Sigmoid colon (tissue), 7 donors: Measurements from ENCODE around the gene SLC8B1. TPM values are rescaled to one million over a fixed set of nuclear protein-coding genes. Genes with fewer than 3 reads are reported as not detected.

ENCODE experiments used
- DNase-seq: peaks from one replicate; pipeline ENCODE4 v3.0.0-alpha.2; 2019
- H3K27ac ChIP-seq, 4 donors: fragments of 200-600 bp; sonication (generic); one replicate each; pipeline ENCODE4 v1.5.1; 2016 to 2019; ENCODE audit warnings: mild to moderate bottlenecking in 1 of 4
- H3K27me3 ChIP-seq, 3 donors: fragments of 200-600 bp; sonication (generic); one replicate each; pipeline ENCODE4 v1.5.1; 2019; ENCODE audit warnings: mild to moderate bottlenecking in 1 of 3
- H3K36me3 ChIP-seq, 4 donors: fragments of 200-600 bp; sonication (generic); one replicate each; pipeline ENCODE4 v1.5.1; 2016 to 2019
- H3K4me1 ChIP-seq, 4 donors: fragments of 200-600 bp; sonication (generic); one replicate each; pipeline ENCODE4 v1.5.1; 2017 to 2019
- H3K4me3 ChIP-seq, 4 donors: fragments of 200-600 bp; sonication (generic); one replicate each; pipeline ENCODE4 v1.5.1; 2017 to 2019; ENCODE audit warnings: mild to moderate bottlenecking in 2 of 4, moderate library complexity in 1 of 4
- H3K9me3 ChIP-seq, 4 donors: fragments of 200-600 bp in 3 of 4; sonication (generic) in 3 of 4; one replicate each; pipeline versions ENCODE4 v1.5.1 to v1.6.1; 2013 to 2019
- EP300 ChIP-seq, 4 donors: sonication (generic); formaldehyde crosslinking; IDR thresholded peaks; one replicate each; pipeline ENCODE4 v1.6.1; 2017; ENCODE audit warnings: antibody characterized with exemption in 4 of 4
- POLR2A ChIP-seq, 2 donors: fragments of 450-650 bp; IDR thresholded peaks; one replicate each; pipeline ENCODE4 v1.6.1; 2016; ENCODE audit warnings: antibody characterized with exemption in 2 of 2, mild to moderate bottlenecking in 2 of 2, moderate library complexity in 2 of 2
- POLR2AphosphoS5 ChIP-seq, 4 donors: sonication (generic); formaldehyde crosslinking; IDR thresholded peaks; one replicate each; pipeline ENCODE4 v1.6.1; 2017; ENCODE audit warnings: antibody characterized with exemption in 4 of 4
- WGBS, 2 donors: extraction: QIAGEN DNeasy Blood & Tissue Kit; methylation state at CpG; one replicate each; pipeline ENCODE4 v1.1.7; 2013; 5-methylcytosine and 5-hydroxymethylcytosine counted together
- intact Hi-C: fragments of 100-400 bp; cut with DNase I; formaldehyde crosslinking; loops from one replicate; pipeline ENCODE4 v1.15.1; 2023
- polyA plus RNA-seq, 3 donors: library from polyadenylated mRNA; stranded (reverse); fragments of 200-250 nt; gene quantifications; one replicate each; pipeline ENCODE4 v1.2.3, GENCODE V29; 2013
- total RNA-seq, 4 donors: library from RNA; depleted of rRNA; stranded (reverse); fragments of >200 nt; gene quantifications; one replicate each; pipeline ENCODE4 v1.1.0, GENCODE V29; 2016
- TF ChIP-seq, protein P1 (sequence below), 4 experiments: fragments of 450-650 bp in 3 of 4; fragments of 200-600 bp in 1 of 4; IDR thresholded peaks; one replicate each; pipeline ENCODE4 v1.5.1; 2016 to 2019; ENCODE audit warnings: antibody characterized with exemption in 4 of 4, mild to moderate bottlenecking in 3 of 4, moderate library complexity in 2 of 4
- donor health status: healthy with polysubstance abuse.
- donor health status: Bipolar disorder and iron deficiency.
- donor health status: healthy.

The SLC8B1 gene
- total and polyA plus RNA-seq, 7 donors: 8.4 to 38.5 (median 17.1) TPM

DNA sequence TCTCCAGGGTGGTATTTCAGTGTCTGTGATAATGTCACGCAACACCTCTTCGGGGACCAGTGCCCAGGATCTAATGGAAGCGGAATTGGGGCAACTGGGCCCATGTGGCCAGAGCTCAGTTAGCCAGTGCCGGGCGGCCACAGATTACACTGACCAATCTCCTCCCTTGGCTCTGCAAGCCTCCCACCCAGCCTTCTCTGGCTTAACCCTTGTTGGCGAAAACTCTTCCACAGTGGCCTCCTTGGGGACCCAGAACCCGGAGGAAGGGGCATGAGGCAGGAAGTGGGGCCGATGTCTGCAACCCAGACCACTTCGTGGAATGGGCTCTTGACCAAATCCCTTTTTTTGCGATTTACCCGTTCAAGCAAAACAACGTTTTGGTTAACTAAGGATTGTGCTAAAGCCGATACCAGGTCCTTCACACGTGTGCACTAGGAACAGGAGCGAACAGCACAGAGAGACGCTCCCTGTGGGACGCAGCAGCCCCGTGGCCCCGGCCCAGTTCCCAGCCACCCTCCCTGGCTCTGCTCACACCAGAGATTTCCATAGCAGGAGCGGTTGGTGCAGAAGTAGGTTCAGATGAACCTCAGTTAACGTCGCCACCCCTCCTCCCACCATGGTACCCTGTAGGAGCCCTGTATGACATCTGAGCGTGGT, 38.2 kb downstream of the SLC8B1 start:
- H3K4me3 ChIP-seq: no peak overlapping the region
- WGBS, 2 donors: 91 to 92% methylated on average over 23 of the region's 23 CpGs
- peaks cover 20 to 74% (median 31%) of the 10 kb centered on the region in 4 donors for H3K36me3 ChIP-seq
- H3K27me3 ChIP-seq: no peaks in the 10 kb centered on the region
- DNase-seq: no peak
- H3K27ac ChIP-seq: no peak overlapping the region
- H3K9me3 ChIP-seq: no peaks in the 10 kb centered on the region
- TF ChIP-seq EP300 (IDR thresholded peaks at IDR 0.05): no peak
- TF ChIP-seq POLR2AphosphoS5 (IDR thresholded peaks at IDR 0.05): no peak
- TF ChIP-seq POLR2A (IDR thresholded peaks at IDR 0.05): no peak
- TF ChIP-seq, protein P1, sequence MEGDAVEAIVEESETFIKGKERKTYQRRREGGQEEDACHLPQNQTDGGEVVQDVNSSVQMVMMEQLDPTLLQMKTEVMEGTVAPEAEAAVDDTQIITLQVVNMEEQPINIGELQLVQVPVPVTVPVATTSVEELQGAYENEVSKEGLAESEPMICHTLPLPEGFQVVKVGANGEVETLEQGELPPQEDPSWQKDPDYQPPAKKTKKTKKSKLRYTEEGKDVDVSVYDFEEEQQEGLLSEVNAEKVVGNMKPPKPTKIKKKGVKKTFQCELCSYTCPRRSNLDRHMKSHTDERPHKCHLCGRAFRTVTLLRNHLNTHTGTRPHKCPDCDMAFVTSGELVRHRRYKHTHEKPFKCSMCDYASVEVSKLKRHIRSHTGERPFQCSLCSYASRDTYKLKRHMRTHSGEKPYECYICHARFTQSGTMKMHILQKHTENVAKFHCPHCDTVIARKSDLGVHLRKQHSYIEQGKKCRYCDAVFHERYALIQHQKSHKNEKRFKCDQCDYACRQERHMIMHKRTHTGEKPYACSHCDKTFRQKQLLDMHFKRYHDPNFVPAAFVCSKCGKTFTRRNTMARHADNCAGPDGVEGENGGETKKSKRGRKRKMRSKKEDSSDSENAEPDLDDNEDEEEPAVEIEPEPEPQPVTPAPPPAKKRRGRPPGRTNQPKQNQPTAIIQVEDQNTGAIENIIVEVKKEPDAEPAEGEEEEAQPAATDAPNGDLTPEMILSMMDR (IDR thresholded peaks at IDR 0.05): no peak
- intact Hi-C loops: no loop called here
- H3K4me1 ChIP-seq: peaks cover 0 to 13% (median 9%) of the 10 kb centered on the region in 4 donors

DNA sequence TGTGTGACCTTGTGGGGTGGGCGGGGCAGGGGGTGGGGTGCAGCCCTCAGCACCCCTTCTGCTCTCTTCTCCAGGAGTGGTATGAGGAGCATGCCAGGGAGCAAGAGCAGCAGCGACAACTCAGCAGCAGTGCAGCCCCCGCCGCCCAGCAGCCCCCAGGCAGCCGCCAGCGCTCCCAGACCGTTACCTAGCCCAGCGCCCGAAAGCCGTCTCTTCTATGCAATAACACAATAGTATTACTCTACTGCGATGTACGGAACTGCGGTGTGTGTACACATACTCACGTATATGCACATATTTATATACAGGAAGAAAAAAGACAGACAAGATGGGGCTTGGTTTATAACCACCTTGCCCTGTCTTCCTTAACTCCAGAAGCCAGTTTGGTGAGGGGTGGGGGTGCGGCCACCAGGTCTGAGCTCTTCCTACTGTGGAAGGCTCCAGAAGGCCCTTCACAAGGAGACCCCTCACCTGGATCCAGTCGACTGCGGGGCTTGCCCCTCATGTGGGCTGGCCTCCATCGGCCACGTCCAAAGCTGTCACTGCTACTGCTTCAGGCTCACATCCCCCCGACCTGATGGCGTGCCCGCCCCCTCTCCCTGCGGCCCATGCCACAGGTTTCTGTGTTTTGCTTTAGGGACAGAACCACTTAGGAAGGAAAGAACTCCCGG, 38.9 kb downstream of the SLC8B1 start:
- WGBS, 2 donors: 90 to 95% methylated on average over 24 of the region's 24 CpGs
- H3K9me3 ChIP-seq: no peaks in the 10 kb centered on the region
- intact Hi-C loops: no loop called here

GRCh38 chr12:113293100-113293499, 41.8 kb downstream of the SLC8B1 start:
- Histone ChIP-seq H3K9me3 (no peaks in the 10 kb centered on the region), H3K4me3 (no peak overlapping the region), H3K36me3 (peaks cover 37 to 98% (median 44%) of the 10 kb centered on the region in 4 donors), H3K27me3 (no peaks in the 10 kb centered on the region), H3K4me1 (peaks cover 0 to 2% (median 0%) of the 10 kb centered on the region in 4 donors), H3K27ac (no peak overlapping the region)
- intact Hi-C loops: no loop called here
- TF ChIP-seq EP300 (IDR thresholded peaks at IDR 0.05): no peak
- WGBS, 2 donors: 94% methylated on average over 10 of the region's 10 CpGs
- no peak for DNase-seq

More for the DNA sequence above, 38.9 kb downstream of the SLC8B1 start:
- Histone ChIP-seq H3K4me3 (no peak overlapping the region), H3K27me3 (no peaks in the 10 kb centered on the region), H3K4me1 (peaks cover 0 to 13% (median 9%) of the 10 kb centered on the region in 4 donors), H3K27ac (no peak overlapping the region), H3K36me3 (peaks cover 20 to 81% (median 34%) of the 10 kb centered on the region in 4 donors)
- TF ChIP-seq POLR2AphosphoS5 (IDR thresholded peaks at IDR 0.05): no peak
- TF ChIP-seq POLR2A (IDR thresholded peaks at IDR 0.05): no peak
- no peak for TF ChIP-seq EP300 (IDR thresholded peaks at IDR 0.05)
- TF ChIP-seq, protein P1 (IDR thresholded peaks at IDR 0.05): no peak
- no peak for DNase-seq

- peaks cover 37 to 98% (median 44%) of the 10 kb centered on the region in 4 donors for H3K36me3 ChIP-seq
- H3K4me3 ChIP-seq: no peak overlapping the region
- TF ChIP-seq POLR2AphosphoS5 (IDR thresholded peaks at IDR 0.05): no peak
- TF ChIP-seq POLR2A (IDR thresholded peaks at IDR 0.05): no peak
- TF ChIP-seq EP300 (IDR thresholded peaks at IDR 0.05): no peak
- TF ChIP-seq, protein P1 (IDR thresholded peaks at IDR 0.05): no peak
- H3K4me1 ChIP-seq: no peaks in the 10 kb centered on the region
- no peak overlapping the region for H3K27ac ChIP-seq
- no peaks in the 10 kb centered on the region for H3K27me3 ChIP-seq
- no peak for DNase-seq
- intact Hi-C loops: no loop called here
- 90 to 93% methylated on average over 7 of the region's 7 CpGs for WGBS, 2 donors
- H3K9me3 ChIP-seq: no peaks in the 10 kb centered on the region
These were observed 42.4 kb downstream of the SLC8B1 start for GRCh38 chr12:113292547-113292946.

GRCh38 chr12:113292091-113292490, 42.8 kb downstream of the SLC8B1 start:
- Histone ChIP-seq H3K4me3 (no peak overlapping the region), H3K9me3 (no peaks in the 10 kb centered on the region), H3K36me3 (peaks cover 37 to 98% (median 41%) of the 10 kb centered on the region in 4 donors), H3K27ac (no peak overlapping the region), H3K4me1 (no peaks in the 10 kb centered on the region), H3K27me3 (no peaks in the 10 kb centered on the region)
- TF ChIP-seq EP300 (IDR thresholded peaks at IDR 0.05) (no peak), POLR2A (IDR thresholded peaks at IDR 0.05) (no peak), POLR2AphosphoS5 (IDR thresholded peaks at IDR 0.05) (no peak)
- TF ChIP-seq, protein P1 (IDR thresholded peaks at IDR 0.05): no peak
- no peak for DNase-seq
- WGBS, 2 donors: 82 to 87% methylated on average over 6 of the region's 6 CpGs
- intact Hi-C loops: no loop called here
